GM10266 (cell line): ENCODE measurements around the gene ARMS2.

Experiments used
- DNase-seq: peaks from one replicate; pipeline ENCODE4 v3.0.0; 2012; ENCODE audit errors: extremely low spot score
- CTCF ChIP-seq: IDR thresholded peaks from 2 replicates; pipeline ENCODE4 v1.5.1; 2012; ENCODE audit warnings: mild to moderate bottlenecking, low read depth; ENCODE audit not compliant: control insufficient read depth, insufficient read depth; ENCODE audit errors: missing control alignments

Gene ARMS2

GRCh38 chr10:122480146-122480833 is 25.8 kb downstream of the ARMS2 start:
- TF ChIP-seq CTCF = no peak
- no peak for DNase-seq

- no peak for DNase-seq
- no peak for TF ChIP-seq CTCF
These were observed 27.0 kb downstream of the ARMS2 start for GRCh38 chr10:122481296-122482056.

- DNase-seq = no peak
- TF ChIP-seq CTCF = no peak
These were observed 30.0 kb downstream of the ARMS2 start for GRCh38 chr10:122484276-122485060.

GRCh38 chr10:122485670-122486069 is 31.2 kb downstream of the ARMS2 start:
- DNase-seq = no peak
- TF ChIP-seq CTCF = no peak

GRCh38 chr10:122486406-122487080 is 32.1 kb downstream of the ARMS2 start:
- TF ChIP-seq CTCF = no peak
- DNase-seq = no peak

GRCh38 chr10:122487174-122487765 is 32.8 kb downstream of the ARMS2 start:
- TF ChIP-seq CTCF = no peak
- no peak for DNase-seq
